Esophagus squamous epithelium (tissue), 4 donors: ENCODE measurements around the gene UQCR10.

ENCODE experiments used
- POLR2A ChIP-seq, 4 donors: fragments of 450-650 bp; IDR thresholded peaks; one replicate each; pipeline ENCODE4 v1.6.1; 2017; ENCODE audit warnings: antibody characterized with exemption in 4 of 4, mild to moderate bottlenecking in 4 of 4, moderate library complexity in 3 of 4
- TF ChIP-seq, protein P1 (sequence below), 6 experiments: fragments of 450-650 bp in 4 of 6; fragments of 200-600 bp in 2 of 6; sonication (generic) in 2 of 6; IDR thresholded peaks; one replicate each; pipeline ENCODE4 v1.5.1; 2016 to 2019; ENCODE audit warnings: antibody characterized with exemption in 6 of 6, mild to moderate bottlenecking in 4 of 6, moderate library complexity in 4 of 6

DNA sequence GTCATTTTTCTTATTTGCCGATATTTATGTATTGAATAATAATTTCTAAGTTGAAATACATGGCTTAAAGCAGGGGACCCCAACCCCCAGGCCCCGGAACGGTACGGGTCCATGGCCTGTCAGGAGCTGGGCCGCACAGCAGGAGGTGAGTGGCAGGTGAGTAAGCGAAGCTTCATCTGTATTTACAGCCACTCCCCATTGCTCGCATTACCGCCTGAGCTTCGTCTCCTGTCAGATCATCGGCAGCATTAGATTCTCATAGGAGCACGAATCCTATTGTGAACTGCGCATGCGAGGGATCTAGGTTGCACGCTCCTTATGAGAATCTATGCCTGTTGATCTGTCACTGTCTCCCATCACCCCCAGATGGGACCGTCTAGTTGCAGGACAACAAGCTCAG, 4.9 kb upstream of the UQCR10 start:
- TF ChIP-seq, protein P1, sequence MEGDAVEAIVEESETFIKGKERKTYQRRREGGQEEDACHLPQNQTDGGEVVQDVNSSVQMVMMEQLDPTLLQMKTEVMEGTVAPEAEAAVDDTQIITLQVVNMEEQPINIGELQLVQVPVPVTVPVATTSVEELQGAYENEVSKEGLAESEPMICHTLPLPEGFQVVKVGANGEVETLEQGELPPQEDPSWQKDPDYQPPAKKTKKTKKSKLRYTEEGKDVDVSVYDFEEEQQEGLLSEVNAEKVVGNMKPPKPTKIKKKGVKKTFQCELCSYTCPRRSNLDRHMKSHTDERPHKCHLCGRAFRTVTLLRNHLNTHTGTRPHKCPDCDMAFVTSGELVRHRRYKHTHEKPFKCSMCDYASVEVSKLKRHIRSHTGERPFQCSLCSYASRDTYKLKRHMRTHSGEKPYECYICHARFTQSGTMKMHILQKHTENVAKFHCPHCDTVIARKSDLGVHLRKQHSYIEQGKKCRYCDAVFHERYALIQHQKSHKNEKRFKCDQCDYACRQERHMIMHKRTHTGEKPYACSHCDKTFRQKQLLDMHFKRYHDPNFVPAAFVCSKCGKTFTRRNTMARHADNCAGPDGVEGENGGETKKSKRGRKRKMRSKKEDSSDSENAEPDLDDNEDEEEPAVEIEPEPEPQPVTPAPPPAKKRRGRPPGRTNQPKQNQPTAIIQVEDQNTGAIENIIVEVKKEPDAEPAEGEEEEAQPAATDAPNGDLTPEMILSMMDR (IDR thresholded peaks at IDR 0.05): no peak
- TF ChIP-seq POLR2A (IDR thresholded peaks at IDR 0.05): no peak
